ENCODE data around the gene PERP. TPM values are rescaled to one million over a fixed set of nuclear protein-coding genes. Genes with fewer than 3 reads are reported as not detected.

Gene PERP
- total RNA-seq, 1 donor from 2014 or later: 279 TPM

GRCh38 chr6:138109042-138109997 lies 2.1 kb upstream of the PERP start:
- intact Hi-C loops (cut with DNase I): loop anchor here (5.0 kb wide), 1 partner anchor 112 kb away; no protein-coding TSS in a partner anchor
- no peak for DNase-seq (ENCODE audit: extremely low spot score in 2 of 2)
- H3K4me3 ChIP-seq: no peak overlapping the region

GRCh38 chr6:138107752-138108592 lies 753 bp upstream of the PERP start:
- peaks cover 12% of the 10 kb centered on the region for H3K4me1 ChIP-seq
- peak in 1 of 2 donors; percentile 8 for TF ChIP-seq POLR2AphosphoS5 (IDR thresholded peaks at IDR 0.05; ENCODE audit: insufficient read depth in 1 of 2, low read depth in 1 of 2)
- no peak for TF ChIP-seq POLR2A (IDR thresholded peaks at IDR 0.05)
- peak in 1 of 3 experiments; percentile 3 for TF ChIP-seq CTCF (IDR thresholded peaks at IDR 0.05)
- intact Hi-C loops (cut with DNase I): loop anchor here (5.0 kb wide), 1 partner anchor 111 kb away; no protein-coding TSS in a partner anchor
- peak overlapping the region; percentile 96 for H3K27ac ChIP-seq
- no peaks in the 10 kb centered on the region for H3K36me3 ChIP-seq
- no peaks in the 10 kb centered on the region for H3K27me3 ChIP-seq
- no peak for DNase-seq (ENCODE audit: extremely low spot score in 2 of 2)
- no peaks in the 10 kb centered on the region for H3K9me3 ChIP-seq
- peak overlapping the region; percentile 72 to 93 for H3K4me3 ChIP-seq

More at GRCh38 chr6:138109042-138109997, 2.1 kb upstream of the PERP start:
- H3K36me3 ChIP-seq: no peaks in the 10 kb centered on the region
- H3K9me3 ChIP-seq: no peaks in the 10 kb centered on the region
- peak overlapping the region; percentile 96 for H3K27ac ChIP-seq
- H3K27me3 ChIP-seq: no peaks in the 10 kb centered on the region
- TF ChIP-seq POLR2A (IDR thresholded peaks at IDR 0.05) (no peak), CTCF (IDR thresholded peaks at IDR 0.05) (peak; percentile 77 to 94 (median 85)), POLR2AphosphoS5 (IDR thresholded peaks at IDR 0.05; ENCODE audit: insufficient read depth in 1 of 2, low read depth in 1 of 2) (peak in 1 of 2 donors; percentile 62)
- peaks cover 12% of the 10 kb centered on the region for H3K4me1 ChIP-seq

- TF ChIP-seq POLR2AphosphoS5 (IDR thresholded peaks at IDR 0.05; ENCODE audit: insufficient read depth in 1 of 2, low read depth in 1 of 2) (no peak), POLR2A (IDR thresholded peaks at IDR 0.05) (no peak), CTCF (IDR thresholded peaks at IDR 0.05) (no peak)
- Histone ChIP-seq H3K4me3 (peak overlapping the region; percentile 72 to 93), H3K4me1 (peaks cover 17% of the 10 kb centered on the region), H3K27me3 (no peaks in the 10 kb centered on the region), H3K27ac (peak overlapping the region; percentile 96), H3K36me3 (no peaks in the 10 kb centered on the region), H3K9me3 (no peaks in the 10 kb centered on the region)
- DNase-seq (ENCODE audit: extremely low spot score in 2 of 2): no peak
- intact Hi-C loops (cut with DNase I): loop anchor here (5.0 kb wide), 1 partner anchor 109 kb away; no protein-coding TSS in a partner anchor
Measured at GRCh38 chr6:138106665-138107077, 548 bp downstream of the PERP start.

- peak overlapping the region; percentile 96 for H3K27ac ChIP-seq
- H3K4me3 ChIP-seq: peak overlapping the region; percentile 72 to 93
- H3K36me3 ChIP-seq: no peaks in the 10 kb centered on the region
- DNase-seq (ENCODE audit: extremely low spot score in 2 of 2): no peak
- TF ChIP-seq POLR2AphosphoS5 (IDR thresholded peaks at IDR 0.05; ENCODE audit: insufficient read depth in 1 of 2, low read depth in 1 of 2): no peak
- no peak for TF ChIP-seq CTCF (IDR thresholded peaks at IDR 0.05)
- no peak for TF ChIP-seq POLR2A (IDR thresholded peaks at IDR 0.05)
- intact Hi-C loops (cut with DNase I): loop anchor here (5.0 kb wide), 1 partner anchor 109 kb away; no protein-coding TSS in a partner anchor
- H3K27me3 ChIP-seq: no peaks in the 10 kb centered on the region
- no peaks in the 10 kb centered on the region for H3K9me3 ChIP-seq
- peaks cover 17% of the 10 kb centered on the region for H3K4me1 ChIP-seq
Measured at GRCh38 chr6:138105880-138106664, 1.1 kb downstream of the PERP start.

Measured in vagina (tissue), 2 donors.